SK-N-SH treated with all-trans-retinoic acid at 6 μM for 48 hours (cell line): ENCODE data around the gene TJP2.

Experiments
- ATAC-seq: fragments of 200-7000 bp; cut with Tn5 transposase; 3 replicates; pipeline ENCODE4 v1.9.1; 2020; ENCODE audit warnings: mild to moderate bottlenecking, moderate library complexity
- ARNTL ChIP-seq: fragments of 450-650 bp; formaldehyde crosslinking; IDR thresholded peaks from 2 replicates; pipeline ENCODE4 v1.5.0; 2020; ENCODE audit warnings: low read depth, mild to moderate bottlenecking, moderate library complexity, borderline replicate concordance
- BACH2 ChIP-seq: fragments of 250-450 bp; sonication (Bioruptor Pico); IDR thresholded peaks from 2 replicates; pipeline ENCODE4 v1.9.0; 2021; ENCODE audit warnings: mild to moderate bottlenecking, borderline replicate concordance
- CREB5 ChIP-seq: fragments of 250-450 bp; sonication (Bioruptor Pico); IDR thresholded peaks from 2 replicates; pipeline ENCODE4 v1.5.1; 2020; ENCODE audit warnings: low read depth, mild to moderate bottlenecking, moderate library complexity
- CSDC2 ChIP-seq: fragments of 250-450 bp; sonication (Bioruptor Pico); IDR thresholded peaks from 2 replicates; pipeline ENCODE4 v1.5.0; 2020; ENCODE audit warnings: mild to moderate bottlenecking, moderate library complexity
- ESRRG ChIP-seq: fragments of 250-450 bp; sonication (Bioruptor Pico); IDR thresholded peaks from 2 replicates; pipeline ENCODE4 v1.6.1; 2021; ENCODE audit warnings: mild to moderate bottlenecking
- GLIS3 ChIP-seq: fragments of 250-450 bp; sonication (Bioruptor Pico); IDR thresholded peaks from 2 replicates; pipeline ENCODE4 v1.5.0; 2020; ENCODE audit warnings: mild to moderate bottlenecking, moderate library complexity
- ISL1 ChIP-seq: fragments of 250-450 bp; sonication (Bioruptor Pico); IDR thresholded peaks from 2 replicates; pipeline ENCODE4 v2.1.2; 2022; ENCODE audit warnings: mild to moderate bottlenecking, moderate library complexity
- OSR1 ChIP-seq: fragments of 250-450 bp; sonication (Bioruptor Pico); IDR thresholded peaks from 2 replicates; pipeline ENCODE4 v1.8.0; 2022; ENCODE audit warnings: moderate library complexity, mild to moderate bottlenecking, inconsistent platforms
- PATZ1 ChIP-seq: fragments of 250-450 bp; sonication (Bioruptor Pico); IDR thresholded peaks from 2 replicates; pipeline ENCODE4 v1.8.0; 2020; ENCODE audit warnings: mild to moderate bottlenecking, moderate library complexity, borderline replicate concordance
- PPARA ChIP-seq: fragments of 250-450 bp; sonication (Bioruptor Pico); IDR thresholded peaks from 2 replicates; pipeline ENCODE4 v1.5.0; 2020; ENCODE audit warnings: mild to moderate bottlenecking, borderline replicate concordance
- RARB ChIP-seq: fragments of 250-450 bp; sonication (Bioruptor Pico); IDR thresholded peaks from 2 replicates; pipeline ENCODE4 v1.8.0; 2021; ENCODE audit warnings: mild to moderate bottlenecking, moderate library complexity
- SNAI2 ChIP-seq: fragments of 250-450 bp; sonication (Bioruptor Pico); IDR thresholded peaks from 2 replicates; pipeline ENCODE4 v1.5.0; 2020; ENCODE audit warnings: mild to moderate bottlenecking, moderate library complexity
- TCF4 ChIP-seq: fragments of 250-450 bp; sonication (Bioruptor Pico); IDR thresholded peaks from 2 replicates; pipeline ENCODE4 v1.8.0; 2021; ENCODE audit warnings: mild to moderate bottlenecking, moderate library complexity, borderline replicate concordance
- TOX ChIP-seq: fragments of 250-450 bp; sonication (Bioruptor Pico); IDR thresholded peaks from 2 replicates; pipeline ENCODE4 v1.8.0; 2021; ENCODE audit warnings: mild to moderate bottlenecking, moderate library complexity, borderline replicate concordance
- TSHZ2 ChIP-seq: fragments of 250-450 bp; sonication (Bioruptor Pico); IDR thresholded peaks from 2 replicates; pipeline ENCODE4 v1.5.0; 2020; ENCODE audit warnings: mild to moderate bottlenecking, moderate library complexity
- ZC3H10 ChIP-seq: fragments of 250-450 bp; sonication (Bioruptor Pico); IDR thresholded peaks from 2 replicates; pipeline ENCODE4 v1.5.1; 2021; ENCODE audit warnings: mild to moderate bottlenecking, moderate library complexity
- ZFP3 ChIP-seq: fragments of 250-450 bp; sonication (Bioruptor Pico); IDR thresholded peaks from 2 replicates; pipeline ENCODE4 v1.5.0; 2020; ENCODE audit warnings: mild to moderate bottlenecking, moderate library complexity
- ZFP30 ChIP-seq: fragments of 450-650 bp; formaldehyde crosslinking; IDR thresholded peaks from 2 replicates; pipeline ENCODE4 v1.5.0; 2022; ENCODE audit warnings: mild to moderate bottlenecking, moderate library complexity
- ZNF565 ChIP-seq: fragments of 450-650 bp; formaldehyde crosslinking; conservative IDR thresholded peaks from 2 replicates; pipeline ENCODE4 v1.5.0; 2020; ENCODE audit warnings: low read depth, mild to moderate bottlenecking, moderate library complexity
- ZNF70 ChIP-seq: fragments of 450-650 bp; formaldehyde crosslinking; IDR thresholded peaks from 2 replicates; pipeline ENCODE4 v1.5.0; 2020; ENCODE audit warnings: mild to moderate bottlenecking, moderate library complexity
- TF ChIP-seq, protein P1 (sequence below): fragments of 250-450 bp; sonication (Bioruptor Pico); IDR thresholded peaks from 2 replicates; pipeline ENCODE4 v1.5.1; 2021; ENCODE audit warnings: mild to moderate bottlenecking, moderate library complexity
- TF ChIP-seq, protein P2 (sequence below): fragments of 250-450 bp; sonication (Bioruptor Pico); IDR thresholded peaks from 2 replicates; pipeline ENCODE4 v1.8.0; 2021; ENCODE audit warnings: low read depth, mild to moderate bottlenecking, moderate library complexity, borderline replicate concordance

The TJP2 gene

DNA sequence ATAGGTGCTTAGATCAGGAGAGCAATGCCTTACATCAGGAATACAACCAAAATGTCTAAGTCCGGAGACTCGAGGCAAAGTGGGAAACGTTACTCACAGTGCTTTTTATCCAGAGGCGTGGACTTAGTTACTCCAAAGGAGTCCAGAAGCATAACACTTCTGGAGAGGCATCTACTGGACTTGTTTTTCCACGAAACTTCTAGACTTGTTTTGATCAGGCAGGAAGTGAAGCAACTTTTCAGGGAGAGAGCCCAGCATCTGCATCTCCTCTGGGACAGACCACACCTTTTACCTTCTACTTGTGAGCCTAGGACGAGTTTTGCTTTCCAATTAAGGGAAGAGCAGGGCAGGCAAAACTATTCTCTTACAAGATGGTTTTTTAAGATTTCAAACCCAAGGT is 1.2 kb upstream of the TJP2 start:
- TF ChIP-seq ZNF70 (CRISPR knock-in tag) (no peak), PPARA (CRISPR knock-in tag) (no peak), ZFP3 (no peak), PATZ1 (CRISPR knock-in tag) (no peak), TSHZ2 (CRISPR knock-in tag) (no peak), CSDC2 (CRISPR knock-in tag) (no peak), ZFP30 (CRISPR knock-in tag) (no peak), CREB5 (CRISPR knock-in tag) (no peak), ZNF565 (CRISPR knock-in tag) (no peak), TCF4 (CRISPR knock-in tag) (no peak), OSR1 (CRISPR knock-in tag) (no peak), GLIS3 (CRISPR knock-in tag) (no peak), ZC3H10 (no peak), ESRRG (CRISPR knock-in tag) (no peak), ISL1 (no peak), TOX (CRISPR knock-in tag) (no peak)
- TF ChIP-seq, protein P1, sequence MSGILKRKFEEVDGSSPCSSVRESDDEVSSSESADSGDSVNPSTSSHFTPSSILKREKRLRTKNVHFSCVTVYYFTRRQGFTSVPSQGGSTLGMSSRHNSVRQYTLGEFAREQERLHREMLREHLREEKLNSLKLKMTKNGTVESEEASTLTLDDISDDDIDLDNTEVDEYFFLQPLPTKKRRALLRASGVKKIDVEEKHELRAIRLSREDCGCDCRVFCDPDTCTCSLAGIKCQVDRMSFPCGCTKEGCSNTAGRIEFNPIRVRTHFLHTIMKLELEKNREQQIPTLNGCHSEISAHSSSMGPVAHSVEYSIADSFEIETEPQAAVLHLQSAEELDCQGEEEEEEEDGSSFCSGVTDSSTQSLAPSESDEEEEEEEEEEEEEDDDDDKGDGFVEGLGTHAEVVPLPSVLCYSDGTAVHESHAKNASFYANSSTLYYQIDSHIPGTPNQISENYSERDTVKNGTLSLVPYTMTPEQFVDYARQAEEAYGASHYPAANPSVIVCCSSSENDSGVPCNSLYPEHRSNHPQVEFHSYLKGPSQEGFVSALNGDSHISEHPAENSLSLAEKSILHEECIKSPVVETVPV (CRISPR knock-in tag) = no peak
- TF ChIP-seq, protein P2, sequence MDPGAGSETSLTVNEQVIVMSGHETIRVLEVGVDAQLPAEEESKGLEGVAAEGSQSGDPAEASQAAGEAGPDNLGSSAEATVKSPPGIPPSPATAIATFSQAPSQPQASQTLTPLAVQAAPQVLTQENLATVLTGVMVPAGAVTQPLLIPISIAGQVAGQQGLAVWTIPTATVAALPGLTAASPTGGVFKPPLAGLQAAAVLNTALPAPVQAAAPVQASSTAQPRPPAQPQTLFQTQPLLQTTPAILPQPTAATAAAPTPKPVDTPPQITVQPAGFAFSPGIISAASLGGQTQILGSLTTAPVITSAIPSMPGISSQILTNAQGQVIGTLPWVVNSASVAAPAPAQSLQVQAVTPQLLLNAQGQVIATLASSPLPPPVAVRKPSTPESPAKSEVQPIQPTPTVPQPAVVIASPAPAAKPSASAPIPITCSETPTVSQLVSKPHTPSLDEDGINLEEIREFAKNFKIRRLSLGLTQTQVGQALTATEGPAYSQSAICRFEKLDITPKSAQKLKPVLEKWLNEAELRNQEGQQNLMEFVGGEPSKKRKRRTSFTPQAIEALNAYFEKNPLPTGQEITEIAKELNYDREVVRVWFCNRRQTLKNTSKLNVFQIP = no peak
- no peak for ATAC-seq

GRCh38 chr9:69173497-69173890 is 583 bp upstream of the TJP2 start:
- ATAC-seq = peak; percentile 1; the same call in 2 of the 3 replicates
- TF ChIP-seq TCF4 (CRISPR knock-in tag) (no peak), PPARA (CRISPR knock-in tag) (no peak), SNAI2 (CRISPR knock-in tag) (no peak), ARNTL (CRISPR knock-in tag) (no peak), TSHZ2 (CRISPR knock-in tag) (no peak), TOX (CRISPR knock-in tag) (no peak), OSR1 (CRISPR knock-in tag) (no peak), ZC3H10 (no peak), CREB5 (CRISPR knock-in tag) (no peak), ZNF565 (CRISPR knock-in tag) (no peak), BACH2 (CRISPR knock-in tag) (no peak), PATZ1 (CRISPR knock-in tag) (no peak), RARB (CRISPR knock-in tag) (no peak)
- TF ChIP-seq, protein P2 = no peak
